H1 (cell line): Measurements from ENCODE around the gene TAS1R1. TPM values are rescaled to one million over a fixed set of nuclear protein-coding genes. Genes with fewer than 3 reads are reported as not detected.

Experiments
- BACH1 ChIP-seq: IDR thresholded peaks from 2 replicates; pipeline ENCODE4 v1.6.1; 2012; ENCODE audit warnings: low read length, improper control_type of control experiment
- GABPA ChIP-seq: IDR thresholded peaks from 2 replicates; pipeline ENCODE4 v1.6.1; 2011; ENCODE audit warnings: mild to moderate bottlenecking, low read length, moderate library complexity, borderline replicate concordance; ENCODE audit not compliant: insufficient read depth
- POLR2A ChIP-seq, 2 experiments: IDR thresholded peaks; 1 replicate in 1 of 2; 2 replicates in 1 of 2; pipeline ENCODE4 v1.6.1; 2011; ENCODE audit warnings: low read depth in 2 of 2, low read length in 2 of 2, mild to moderate bottlenecking in 2 of 2; ENCODE audit errors: control extremely low read depth in 1 of 2
- RNF2 ChIP-seq: fragments of 200-900, 300-1000 bp; sonication (generic); IDR thresholded peaks from 2 replicates; pipeline ENCODE4 v1.7.1; 2016; ENCODE audit warnings: borderline replicate concordance, low read depth, mild to moderate bottlenecking, antibody characterized with exemption, low read length; ENCODE audit not compliant: poor library complexity, severe bottlenecking; ENCODE audit errors: missing control alignments
- SIX5 ChIP-seq: IDR thresholded peaks from 2 replicates; pipeline ENCODE4 v1.6.1; 2011; ENCODE audit warnings: mild to moderate bottlenecking, low read depth, low read length
- polyA plus RNA-seq, 7 experiments: library from polyadenylated mRNA; depleted of rRNA in 3 of 7; stranded (reverse) in 5 of 7; unstranded in 2 of 7; fragments of >200 nt in 5 of 7; fragments of 200-250 nt in 2 of 7; gene quantifications; 1 replicate in 5 of 7; 2 replicates in 1 of 7; 4 replicates in 1 of 7; pipeline versions ENCODE4 v1.2.1 to v1.2.3, GENCODE V29; 2011 to 2013; ENCODE audit warnings: missing spikeins in 2 of 7, mixed read lengths in 2 of 7
- total RNA-seq: library from RNA; stranded (reverse); fragmentation: NEBNext Ultra II Directional; extraction: Animal tissue kit (Norgen Biotek cat#: 25700); gene quantifications from 2 replicates; pipeline ENCODE4 v1.2.1, GENCODE V29; 2021
- TF ChIP-seq, protein P1 (sequence below): fragments of 300-600 bp; sonication (generic); IDR thresholded peaks from 2 replicates; pipeline ENCODE4 v1.7.1; 2012; ENCODE audit warnings: low read length, moderate library complexity, mild to moderate bottlenecking, inconsistent platforms; ENCODE audit not compliant: insufficient replicate concordance
- TF ChIP-seq, protein P2 (sequence below), 3 experiments: IDR thresholded peaks; 1 replicate in 2 of 3; 2 replicates in 1 of 3; pipeline versions ENCODE4 v1.5.1 to v1.6.1; 2011; ENCODE audit warnings: low read length in 3 of 3, mild to moderate bottlenecking in 3 of 3, inconsistent platforms in 2 of 3, low read depth in 1 of 3, moderate library complexity in 1 of 3; ENCODE audit not compliant: insufficient read depth in 1 of 3; ENCODE audit errors: control extremely low read depth in 1 of 3
- TF ChIP-seq, protein P3 (sequence below): IDR thresholded peaks from 2 replicates; pipeline ENCODE4 v1.6.1; 2011; ENCODE audit warnings: low read length, improper control_type of control experiment

TAS1R1 gene
- total and polyA plus RNA-seq, 2 of the 8 experiments (the other 6 are each of a cell fraction or from before 2014, with no cell fraction given) = 0.26 TPM; not detected in 1

DNA sequence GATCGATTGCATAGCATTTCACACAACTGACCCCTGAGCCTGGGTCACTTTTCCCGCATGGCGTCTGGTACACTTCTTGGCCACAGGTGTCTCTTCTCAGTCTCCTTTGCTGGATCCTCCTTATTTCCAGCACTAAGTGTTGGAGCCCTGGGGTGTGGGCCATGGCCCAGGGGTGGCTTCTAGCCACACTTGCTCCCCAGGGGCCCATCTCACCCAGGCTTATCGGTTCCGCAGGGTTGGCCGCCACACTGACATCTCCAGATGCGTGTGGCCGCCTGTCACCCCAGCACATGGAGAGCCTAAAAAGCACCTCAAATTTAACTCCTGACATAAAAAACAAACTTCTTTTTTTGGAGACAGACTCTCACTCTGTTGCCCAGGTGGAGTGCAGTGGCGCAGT lies 71.9 kb downstream of the TAS1R1 start (continued):
- TF ChIP-seq, protein P1, sequence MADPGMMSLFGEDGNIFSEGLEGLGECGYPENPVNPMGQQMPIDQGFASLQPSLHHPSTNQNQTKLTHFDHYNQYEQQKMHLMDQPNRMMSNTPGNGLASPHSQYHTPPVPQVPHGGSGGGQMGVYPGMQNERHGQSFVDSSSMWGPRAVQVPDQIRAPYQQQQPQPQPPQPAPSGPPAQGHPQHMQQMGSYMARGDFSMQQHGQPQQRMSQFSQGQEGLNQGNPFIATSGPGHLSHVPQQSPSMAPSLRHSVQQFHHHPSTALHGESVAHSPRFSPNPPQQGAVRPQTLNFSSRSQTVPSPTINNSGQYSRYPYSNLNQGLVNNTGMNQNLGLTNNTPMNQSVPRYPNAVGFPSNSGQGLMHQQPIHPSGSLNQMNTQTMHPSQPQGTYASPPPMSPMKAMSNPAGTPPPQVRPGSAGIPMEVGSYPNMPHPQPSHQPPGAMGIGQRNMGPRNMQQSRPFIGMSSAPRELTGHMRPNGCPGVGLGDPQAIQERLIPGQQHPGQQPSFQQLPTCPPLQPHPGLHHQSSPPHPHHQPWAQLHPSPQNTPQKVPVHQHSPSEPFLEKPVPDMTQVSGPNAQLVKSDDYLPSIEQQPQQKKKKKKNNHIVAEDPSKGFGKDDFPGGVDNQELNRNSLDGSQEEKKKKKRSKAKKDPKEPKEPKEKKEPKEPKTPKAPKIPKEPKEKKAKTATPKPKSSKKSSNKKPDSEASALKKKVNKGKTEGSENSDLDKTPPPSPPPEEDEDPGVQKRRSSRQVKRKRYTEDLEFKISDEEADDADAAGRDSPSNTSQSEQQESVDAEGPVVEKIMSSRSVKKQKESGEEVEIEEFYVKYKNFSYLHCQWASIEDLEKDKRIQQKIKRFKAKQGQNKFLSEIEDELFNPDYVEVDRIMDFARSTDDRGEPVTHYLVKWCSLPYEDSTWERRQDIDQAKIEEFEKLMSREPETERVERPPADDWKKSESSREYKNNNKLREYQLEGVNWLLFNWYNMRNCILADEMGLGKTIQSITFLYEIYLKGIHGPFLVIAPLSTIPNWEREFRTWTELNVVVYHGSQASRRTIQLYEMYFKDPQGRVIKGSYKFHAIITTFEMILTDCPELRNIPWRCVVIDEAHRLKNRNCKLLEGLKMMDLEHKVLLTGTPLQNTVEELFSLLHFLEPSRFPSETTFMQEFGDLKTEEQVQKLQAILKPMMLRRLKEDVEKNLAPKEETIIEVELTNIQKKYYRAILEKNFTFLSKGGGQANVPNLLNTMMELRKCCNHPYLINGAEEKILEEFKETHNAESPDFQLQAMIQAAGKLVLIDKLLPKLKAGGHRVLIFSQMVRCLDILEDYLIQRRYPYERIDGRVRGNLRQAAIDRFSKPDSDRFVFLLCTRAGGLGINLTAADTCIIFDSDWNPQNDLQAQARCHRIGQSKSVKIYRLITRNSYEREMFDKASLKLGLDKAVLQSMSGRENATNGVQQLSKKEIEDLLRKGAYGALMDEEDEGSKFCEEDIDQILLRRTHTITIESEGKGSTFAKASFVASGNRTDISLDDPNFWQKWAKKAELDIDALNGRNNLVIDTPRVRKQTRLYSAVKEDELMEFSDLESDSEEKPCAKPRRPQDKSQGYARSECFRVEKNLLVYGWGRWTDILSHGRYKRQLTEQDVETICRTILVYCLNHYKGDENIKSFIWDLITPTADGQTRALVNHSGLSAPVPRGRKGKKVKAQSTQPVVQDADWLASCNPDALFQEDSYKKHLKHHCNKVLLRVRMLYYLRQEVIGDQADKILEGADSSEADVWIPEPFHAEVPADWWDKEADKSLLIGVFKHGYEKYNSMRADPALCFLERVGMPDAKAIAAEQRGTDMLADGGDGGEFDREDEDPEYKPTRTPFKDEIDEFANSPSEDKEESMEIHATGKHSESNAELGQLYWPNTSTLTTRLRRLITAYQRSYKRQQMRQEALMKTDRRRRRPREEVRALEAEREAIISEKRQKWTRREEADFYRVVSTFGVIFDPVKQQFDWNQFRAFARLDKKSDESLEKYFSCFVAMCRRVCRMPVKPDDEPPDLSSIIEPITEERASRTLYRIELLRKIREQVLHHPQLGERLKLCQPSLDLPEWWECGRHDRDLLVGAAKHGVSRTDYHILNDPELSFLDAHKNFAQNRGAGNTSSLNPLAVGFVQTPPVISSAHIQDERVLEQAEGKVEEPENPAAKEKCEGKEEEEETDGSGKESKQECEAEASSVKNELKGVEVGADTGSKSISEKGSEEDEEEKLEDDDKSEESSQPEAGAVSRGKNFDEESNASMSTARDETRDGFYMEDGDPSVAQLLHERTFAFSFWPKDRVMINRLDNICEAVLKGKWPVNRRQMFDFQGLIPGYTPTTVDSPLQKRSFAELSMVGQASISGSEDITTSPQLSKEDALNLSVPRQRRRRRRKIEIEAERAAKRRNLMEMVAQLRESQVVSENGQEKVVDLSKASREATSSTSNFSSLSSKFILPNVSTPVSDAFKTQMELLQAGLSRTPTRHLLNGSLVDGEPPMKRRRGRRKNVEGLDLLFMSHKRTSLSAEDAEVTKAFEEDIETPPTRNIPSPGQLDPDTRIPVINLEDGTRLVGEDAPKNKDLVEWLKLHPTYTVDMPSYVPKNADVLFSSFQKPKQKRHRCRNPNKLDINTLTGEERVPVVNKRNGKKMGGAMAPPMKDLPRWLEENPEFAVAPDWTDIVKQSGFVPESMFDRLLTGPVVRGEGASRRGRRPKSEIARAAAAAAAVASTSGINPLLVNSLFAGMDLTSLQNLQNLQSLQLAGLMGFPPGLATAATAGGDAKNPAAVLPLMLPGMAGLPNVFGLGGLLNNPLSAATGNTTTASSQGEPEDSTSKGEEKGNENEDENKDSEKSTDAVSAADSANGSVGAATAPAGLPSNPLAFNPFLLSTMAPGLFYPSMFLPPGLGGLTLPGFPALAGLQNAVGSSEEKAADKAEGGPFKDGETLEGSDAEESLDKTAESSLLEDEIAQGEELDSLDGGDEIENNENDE = no peak
- TF ChIP-seq BACH1 = no peak
- no peak for TF ChIP-seq GABPA
- no peak for TF ChIP-seq POLR2A (IDR thresholded peaks at IDR 0.05; ENCODE audit: control extremely low read depth in 1 of 2, low read depth in 2 of 2, low read length in 2 of 2)
- TF ChIP-seq, protein P2, sequence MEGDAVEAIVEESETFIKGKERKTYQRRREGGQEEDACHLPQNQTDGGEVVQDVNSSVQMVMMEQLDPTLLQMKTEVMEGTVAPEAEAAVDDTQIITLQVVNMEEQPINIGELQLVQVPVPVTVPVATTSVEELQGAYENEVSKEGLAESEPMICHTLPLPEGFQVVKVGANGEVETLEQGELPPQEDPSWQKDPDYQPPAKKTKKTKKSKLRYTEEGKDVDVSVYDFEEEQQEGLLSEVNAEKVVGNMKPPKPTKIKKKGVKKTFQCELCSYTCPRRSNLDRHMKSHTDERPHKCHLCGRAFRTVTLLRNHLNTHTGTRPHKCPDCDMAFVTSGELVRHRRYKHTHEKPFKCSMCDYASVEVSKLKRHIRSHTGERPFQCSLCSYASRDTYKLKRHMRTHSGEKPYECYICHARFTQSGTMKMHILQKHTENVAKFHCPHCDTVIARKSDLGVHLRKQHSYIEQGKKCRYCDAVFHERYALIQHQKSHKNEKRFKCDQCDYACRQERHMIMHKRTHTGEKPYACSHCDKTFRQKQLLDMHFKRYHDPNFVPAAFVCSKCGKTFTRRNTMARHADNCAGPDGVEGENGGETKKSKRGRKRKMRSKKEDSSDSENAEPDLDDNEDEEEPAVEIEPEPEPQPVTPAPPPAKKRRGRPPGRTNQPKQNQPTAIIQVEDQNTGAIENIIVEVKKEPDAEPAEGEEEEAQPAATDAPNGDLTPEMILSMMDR (IDR thresholded peaks at IDR 0.05; ENCODE audit: control extremely low read depth in 1 of 3, insufficient read depth in 1 of 3, low read depth in 1 of 3, low read length in 3 of 3) = no peak
- no peak for TF ChIP-seq RNF2
- TF ChIP-seq SIX5 = no peak
- TF ChIP-seq, protein P3, sequence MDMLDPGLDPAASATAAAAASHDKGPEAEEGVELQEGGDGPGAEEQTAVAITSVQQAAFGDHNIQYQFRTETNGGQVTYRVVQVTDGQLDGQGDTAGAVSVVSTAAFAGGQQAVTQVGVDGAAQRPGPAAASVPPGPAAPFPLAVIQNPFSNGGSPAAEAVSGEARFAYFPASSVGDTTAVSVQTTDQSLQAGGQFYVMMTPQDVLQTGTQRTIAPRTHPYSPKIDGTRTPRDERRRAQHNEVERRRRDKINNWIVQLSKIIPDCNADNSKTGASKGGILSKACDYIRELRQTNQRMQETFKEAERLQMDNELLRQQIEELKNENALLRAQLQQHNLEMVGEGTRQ = no peak
